Breast epithelium (tissue), 3 donors: ENCODE results near the gene SH2D3C.
A peak's percentile ranks its signal among the peaks of the same experiment; 100 is the strongest.

ENCODE experiments used
- POLR2AphosphoS5 ChIP-seq, 3 donors: sonication (generic); formaldehyde crosslinking; IDR thresholded peaks; one replicate each; pipeline ENCODE4 v1.6.1; 2017; ENCODE audit warnings: antibody characterized with exemption in 3 of 3
- TF ChIP-seq, protein P1 (sequence below), 3 donors: fragments of 450-650 bp; IDR thresholded peaks; one replicate each; pipeline ENCODE4 v1.5.1; 2016 to 2017; ENCODE audit warnings: antibody characterized with exemption in 3 of 3, mild to moderate bottlenecking in 3 of 3, moderate library complexity in 3 of 3

DNA sequence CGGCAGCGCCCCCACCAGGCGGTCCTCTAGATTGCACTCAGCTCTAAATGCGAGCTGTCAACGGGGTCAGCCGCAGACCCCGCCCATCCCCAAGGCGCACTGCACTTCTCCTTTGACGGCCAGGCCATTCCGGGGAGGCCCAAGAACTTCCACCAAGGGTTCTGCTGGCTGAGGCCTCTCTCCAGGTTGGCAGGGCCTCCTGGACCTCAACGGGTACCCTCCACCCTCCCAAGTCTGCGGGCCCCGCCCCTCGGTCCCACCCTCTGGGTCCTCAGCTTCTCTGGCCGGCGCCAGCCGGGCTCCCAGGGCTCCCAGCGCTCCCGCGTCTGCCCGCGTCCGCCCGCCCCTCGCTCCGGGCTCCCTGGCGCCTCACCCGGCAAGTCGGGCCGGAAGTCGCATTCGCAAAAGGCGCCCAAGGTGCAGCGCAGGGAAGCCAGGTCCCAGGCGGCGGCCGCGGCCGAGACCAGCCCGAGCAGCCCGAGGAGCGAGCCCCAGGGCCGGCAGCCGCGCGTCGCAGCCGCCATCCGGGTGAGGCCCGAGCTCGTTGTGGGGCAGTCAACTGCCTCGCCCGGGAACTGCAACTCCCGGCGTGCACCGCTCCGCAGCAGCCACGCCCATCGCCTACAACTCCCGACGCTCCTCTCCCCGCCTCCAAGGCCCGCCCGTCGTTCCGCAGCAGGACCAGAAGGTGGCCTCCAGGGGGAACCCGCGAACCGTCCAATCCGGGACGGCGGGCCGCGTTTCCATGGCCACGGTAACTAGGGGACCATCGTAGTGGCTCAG, 43.5 kb downstream of the SH2D3C start, which contains the start of gene TOR2A:
- TF ChIP-seq, protein P1, sequence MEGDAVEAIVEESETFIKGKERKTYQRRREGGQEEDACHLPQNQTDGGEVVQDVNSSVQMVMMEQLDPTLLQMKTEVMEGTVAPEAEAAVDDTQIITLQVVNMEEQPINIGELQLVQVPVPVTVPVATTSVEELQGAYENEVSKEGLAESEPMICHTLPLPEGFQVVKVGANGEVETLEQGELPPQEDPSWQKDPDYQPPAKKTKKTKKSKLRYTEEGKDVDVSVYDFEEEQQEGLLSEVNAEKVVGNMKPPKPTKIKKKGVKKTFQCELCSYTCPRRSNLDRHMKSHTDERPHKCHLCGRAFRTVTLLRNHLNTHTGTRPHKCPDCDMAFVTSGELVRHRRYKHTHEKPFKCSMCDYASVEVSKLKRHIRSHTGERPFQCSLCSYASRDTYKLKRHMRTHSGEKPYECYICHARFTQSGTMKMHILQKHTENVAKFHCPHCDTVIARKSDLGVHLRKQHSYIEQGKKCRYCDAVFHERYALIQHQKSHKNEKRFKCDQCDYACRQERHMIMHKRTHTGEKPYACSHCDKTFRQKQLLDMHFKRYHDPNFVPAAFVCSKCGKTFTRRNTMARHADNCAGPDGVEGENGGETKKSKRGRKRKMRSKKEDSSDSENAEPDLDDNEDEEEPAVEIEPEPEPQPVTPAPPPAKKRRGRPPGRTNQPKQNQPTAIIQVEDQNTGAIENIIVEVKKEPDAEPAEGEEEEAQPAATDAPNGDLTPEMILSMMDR (IDR thresholded peaks at IDR 0.05) = peak; percentile 91 to 99 (median 98)
- TF ChIP-seq POLR2AphosphoS5 (IDR thresholded peaks at IDR 0.05) = peak; percentile 71 to 85 (median 72)
